ENCODE measurements around the gene ME2.

ME2 gene

GRCh38 chr18:50878345-50879301 lies at the start of gene ME2:
TSS of gene ME2 (plus strand) at chr18:50879118. CDS start at chr18:50895821, 16,703 bp downstream.
- TF ChIP-seq GATA3 (IDR thresholded peaks at IDR 0.05; ENCODE audit: low read depth, low read length) (no peak), GATA2 (IDR thresholded peaks at IDR 0.05; ENCODE audit: low read depth, low read length) (no peak)

- TF ChIP-seq GATA2 (IDR thresholded peaks at IDR 0.05; ENCODE audit: low read depth, low read length): no peak
- TF ChIP-seq GATA3 (IDR thresholded peaks at IDR 0.05; ENCODE audit: low read depth, low read length): no peak
These were observed 49.3 kb upstream of the ME2 start for GRCh38 chr18:50829644-50830043.

GRCh38 chr18:50830544-50830943 lies 48.4 kb upstream of the ME2 start:
- TF ChIP-seq GATA3 (IDR thresholded peaks at IDR 0.05; ENCODE audit: low read depth, low read length): no peak
- no peak for TF ChIP-seq GATA2 (IDR thresholded peaks at IDR 0.05; ENCODE audit: low read depth, low read length)

- TF ChIP-seq GATA2 (IDR thresholded peaks at IDR 0.05; ENCODE audit: low read depth, low read length): no peak
- TF ChIP-seq GATA3 (IDR thresholded peaks at IDR 0.05; ENCODE audit: low read depth, low read length): no peak
These were observed 46.2 kb upstream of the ME2 start for GRCh38 chr18:50832754-50833153.

- TF ChIP-seq GATA3 (IDR thresholded peaks at IDR 0.05; ENCODE audit: low read depth, low read length) (no peak), GATA2 (IDR thresholded peaks at IDR 0.05; ENCODE audit: low read depth, low read length) (no peak)
These were observed 42.4 kb upstream of the ME2 start for GRCh38 chr18:50836521-50836957.

- no peak for TF ChIP-seq GATA3 (IDR thresholded peaks at IDR 0.05; ENCODE audit: low read depth, low read length)
- no peak for TF ChIP-seq GATA2 (IDR thresholded peaks at IDR 0.05; ENCODE audit: low read depth, low read length)
These were observed 39.6 kb upstream of the ME2 start for GRCh38 chr18:50839341-50839740.

- no peak for TF ChIP-seq GATA3 (IDR thresholded peaks at IDR 0.05; ENCODE audit: low read depth, low read length)
- no peak for TF ChIP-seq GATA2 (IDR thresholded peaks at IDR 0.05; ENCODE audit: low read depth, low read length)
These were observed 38.9 kb upstream of the ME2 start for GRCh38 chr18:50839996-50840395.

GRCh38 chr18:50842846-50843245 lies 36.1 kb upstream of the ME2 start:
- TF ChIP-seq GATA3 (IDR thresholded peaks at IDR 0.05; ENCODE audit: low read depth, low read length): no peak
- no peak for TF ChIP-seq GATA2 (IDR thresholded peaks at IDR 0.05; ENCODE audit: low read depth, low read length)

- no peak for TF ChIP-seq GATA2 (IDR thresholded peaks at IDR 0.05; ENCODE audit: low read depth, low read length)
- TF ChIP-seq GATA3 (IDR thresholded peaks at IDR 0.05; ENCODE audit: low read depth, low read length): no peak
These were observed 34.4 kb upstream of the ME2 start for GRCh38 chr18:50844554-50844953.

GRCh38 chr18:50844960-50845359 lies 34.0 kb upstream of the ME2 start:
- TF ChIP-seq GATA2 (IDR thresholded peaks at IDR 0.05; ENCODE audit: low read depth, low read length) (no peak), GATA3 (IDR thresholded peaks at IDR 0.05; ENCODE audit: low read depth, low read length) (no peak)

GRCh38 chr18:50847192-50847591 lies 31.7 kb upstream of the ME2 start:
- TF ChIP-seq GATA2 (IDR thresholded peaks at IDR 0.05; ENCODE audit: low read depth, low read length): no peak
- TF ChIP-seq GATA3 (IDR thresholded peaks at IDR 0.05; ENCODE audit: low read depth, low read length): no peak

GRCh38 chr18:50848061-50848551 lies 30.8 kb upstream of the ME2 start:
- TF ChIP-seq GATA3 (IDR thresholded peaks at IDR 0.05; ENCODE audit: low read depth, low read length): no peak
- no peak for TF ChIP-seq GATA2 (IDR thresholded peaks at IDR 0.05; ENCODE audit: low read depth, low read length)

GRCh38 chr18:50848991-50849390 lies 29.9 kb upstream of the ME2 start:
- no peak for TF ChIP-seq GATA2 (IDR thresholded peaks at IDR 0.05; ENCODE audit: low read depth, low read length)
- TF ChIP-seq GATA3 (IDR thresholded peaks at IDR 0.05; ENCODE audit: low read depth, low read length): no peak

- TF ChIP-seq GATA3 (IDR thresholded peaks at IDR 0.05; ENCODE audit: low read depth, low read length): no peak
- TF ChIP-seq GATA2 (IDR thresholded peaks at IDR 0.05; ENCODE audit: low read depth, low read length): no peak
These were observed 29.5 kb upstream of the ME2 start for GRCh38 chr18:50849419-50849821.

Measured in SH-SY5Y (cell line).